Brain microvascular endothelial cell (primary cell): ENCODE data around the gene FNDC10.

ENCODE experiments used
- DNase-seq: peaks from one replicate; pipeline ENCODE4 v3.0.0-alpha.2; 2020
- H3K27ac ChIP-seq: fragments of 250-450 bp; sonication (Bioruptor Pico); 2 replicates; pipeline ENCODE4 v1.5.1; 2020; ENCODE audit warnings: mild to moderate bottlenecking, moderate library complexity
- H3K27me3 ChIP-seq: fragments of 250-450 bp; sonication (Bioruptor Pico); replicated peaks from 2 replicates; pipeline ENCODE4 v1.5.1; 2020; ENCODE audit warnings: mild to moderate bottlenecking
- H3K36me3 ChIP-seq: fragments of 250-450 bp; sonication (Bioruptor Pico); replicated peaks from 2 replicates; pipeline ENCODE4 v1.5.1; 2020; ENCODE audit warnings: mild to moderate bottlenecking
- H3K4me3 ChIP-seq: 2 replicates; pipeline ENCODE4 v1.5.1; 2011; ENCODE audit warnings: low read depth, mild to moderate bottlenecking, control low read depth, low read length, moderate library complexity
- CTCF ChIP-seq: IDR thresholded peaks from 2 replicates; pipeline ENCODE4 v1.5.1; 2011; ENCODE audit warnings: low read depth, mild to moderate bottlenecking, moderate library complexity, low read length, control low read depth, inconsistent platforms; ENCODE audit errors: missing control alignments
- in situ Hi-C: cut with HindIII; loops from 2 replicates; pipeline ENCODE4 v1.10.0; 2017; ENCODE audit warnings: low sequenced_read_pairs, low pct_ligation_motif_present

The FNDC10 gene

GRCh38 chr1:1606232-1606631, 6.3 kb upstream of the FNDC10 start:
- H3K27me3 ChIP-seq, result peaks cover 6% of the 10 kb centered on the region
- no peak overlapping the region for H3K4me3 ChIP-seq
- in situ Hi-C loops, result no loop called here

GRCh38 chr1:1605724-1606123, 5.8 kb upstream of the FNDC10 start:
- Histone ChIP-seq H3K27ac (no peak overlapping the region), H3K27me3 (peaks cover 6% of the 10 kb centered on the region), H3K36me3 (no peaks in the 10 kb centered on the region), H3K4me3 (no peak overlapping the region)
- no peak for DNase-seq
- in situ Hi-C loops, result no loop called here
- no peak for TF ChIP-seq CTCF

More at GRCh38 chr1:1606232-1606631, 6.3 kb upstream of the FNDC10 start:
- DNase-seq, result no peak
- no peaks in the 10 kb centered on the region for H3K36me3 ChIP-seq
- no peak for TF ChIP-seq CTCF
- H3K27ac ChIP-seq, result no peak overlapping the region

GRCh38 chr1:1605034-1605591, 5.2 kb upstream of the FNDC10 start:
- Histone ChIP-seq H3K27me3 (peaks cover 11% of the 10 kb centered on the region), H3K27ac (no peak overlapping the region), H3K36me3 (no peaks in the 10 kb centered on the region), H3K4me3 (no peak overlapping the region)
- TF ChIP-seq CTCF, result no peak
- in situ Hi-C loops, result no loop called here
- no peak for DNase-seq

- no peak for DNase-seq
- H3K36me3 ChIP-seq, result no peaks in the 10 kb centered on the region
- TF ChIP-seq CTCF, result no peak
- H3K4me3 ChIP-seq, result no peak overlapping the region
- H3K27me3 ChIP-seq, result peaks cover 11% of the 10 kb centered on the region
- in situ Hi-C loops, result no loop called here
- H3K27ac ChIP-seq, result no peak overlapping the region
Measured at GRCh38 chr1:1604374-1605033, 4.6 kb upstream of the FNDC10 start.

GRCh38 chr1:1603671-1604373, 3.9 kb upstream of the FNDC10 start:
- in situ Hi-C loops, result no loop called here
- H3K4me3 ChIP-seq, result no peak overlapping the region
- no peaks in the 10 kb centered on the region for H3K36me3 ChIP-seq
- peaks cover 11% of the 10 kb centered on the region for H3K27me3 ChIP-seq
- no peak for DNase-seq
- H3K27ac ChIP-seq, result no peak overlapping the region
- no peak for TF ChIP-seq CTCF
